HG03064 (cell line): ENCODE results near the gene BARX2.

Experiments
- ATAC-seq: cut with Tn5 transposase; IDR thresholded peaks from one replicate; pipeline ENCODE4 v1.9.1; 2021; ENCODE audit warnings: low read depth; ENCODE audit not compliant: unreplicated experiment

BARX2 gene

GRCh38 chr11:129434641-129435498 lies 59.2 kb downstream of the BARX2 start:
- ATAC-seq = no peak

GRCh38 chr11:129435499-129436245 lies 60.0 kb downstream of the BARX2 start:
- no peak for ATAC-seq

GRCh38 chr11:129436573-129436972 lies 60.9 kb downstream of the BARX2 start:
- ATAC-seq = no peak

- no peak for ATAC-seq
Observed at GRCh38 chr11:129440028-129440713, 64.5 kb downstream of the BARX2 start.

GRCh38 chr11:129442171-129442570 lies 66.5 kb downstream of the BARX2 start:
- ATAC-seq = no peak

GRCh38 chr11:129443276-129443675 lies 67.6 kb downstream of the BARX2 start:
- ATAC-seq = no peak

GRCh38 chr11:129444274-129444673 lies 68.6 kb downstream of the BARX2 start:
- ATAC-seq = no peak

GRCh38 chr11:129445226-129445625 lies 69.6 kb downstream of the BARX2 start:
- ATAC-seq = no peak

GRCh38 chr11:129446572-129446971 lies 70.9 kb downstream of the BARX2 start:
- ATAC-seq = no peak

GRCh38 chr11:129447654-129448239 lies 72.1 kb downstream of the BARX2 start:
- no peak for ATAC-seq

- ATAC-seq = no peak
Observed at GRCh38 chr11:129451524-129451923, 75.9 kb downstream of the BARX2 start.

- no peak for ATAC-seq
Observed at GRCh38 chr11:129453293-129453721, 77.7 kb downstream of the BARX2 start.

- no peak for ATAC-seq
Observed at GRCh38 chr11:129455101-129455500, 79.5 kb downstream of the BARX2 start.

GRCh38 chr11:129455756-129456655 lies 80.4 kb downstream of the BARX2 start:
- ATAC-seq = no peak

- ATAC-seq = no peak
Observed at GRCh38 chr11:129457321-129457720, 81.7 kb downstream of the BARX2 start.

GRCh38 chr11:129458278-129458677 lies 82.6 kb downstream of the BARX2 start:
- no peak for ATAC-seq

- no peak for ATAC-seq
Observed at GRCh38 chr11:129458756-129459535, 83.3 kb downstream of the BARX2 start.

GRCh38 chr11:129460714-129461113 lies 85.1 kb downstream of the BARX2 start:
- no peak for ATAC-seq

- ATAC-seq = no peak
Observed at GRCh38 chr11:129484068-129484467, 108.4 kb downstream of the BARX2 start.
